IPS-20b (cell line): Measurements from ENCODE around the gene RHBDL2.
A peak's percentile ranks its signal among the peaks of the same experiment; 100 is the strongest.

Experiments used
- H3K27ac ChIP-seq: one replicate; pipeline ENCODE4 v1.5.1; 2013; ENCODE audit warnings: low read length
- H3K27me3 ChIP-seq: 2 replicates; pipeline ENCODE4 v1.6.1; 2013; ENCODE audit warnings: mild to moderate bottlenecking, low read length, inconsistent platforms; ENCODE audit not compliant: insufficient read depth
- H3K36me3 ChIP-seq: 2 replicates; pipeline ENCODE4 v1.6.1; 2013; ENCODE audit warnings: low read depth, mild to moderate bottlenecking, inconsistent platforms, low read length, moderate library complexity; ENCODE audit not compliant: insufficient read depth
- H3K4me1 ChIP-seq: 2 replicates; pipeline ENCODE4 v1.6.1; 2013; ENCODE audit warnings: mild to moderate bottlenecking, control low read depth, inconsistent platforms, low read length, moderate library complexity; ENCODE audit not compliant: insufficient read depth
- H3K4me3 ChIP-seq: 2 replicates; pipeline ENCODE4 v1.5.1; 2013; ENCODE audit warnings: mild to moderate bottlenecking, low read length, inconsistent platforms
- H3K9ac ChIP-seq: 2 replicates; pipeline ENCODE4 v1.6.1; 2013; ENCODE audit warnings: low read depth, mild to moderate bottlenecking, inconsistent platforms, low read length, moderate library complexity
- H3K9me3 ChIP-seq: 2 replicates; pipeline ENCODE4 v1.6.1; 2013; ENCODE audit warnings: mild to moderate bottlenecking, low read depth, low read length, inconsistent platforms; ENCODE audit not compliant: insufficient read depth

The RHBDL2 gene

DNA sequence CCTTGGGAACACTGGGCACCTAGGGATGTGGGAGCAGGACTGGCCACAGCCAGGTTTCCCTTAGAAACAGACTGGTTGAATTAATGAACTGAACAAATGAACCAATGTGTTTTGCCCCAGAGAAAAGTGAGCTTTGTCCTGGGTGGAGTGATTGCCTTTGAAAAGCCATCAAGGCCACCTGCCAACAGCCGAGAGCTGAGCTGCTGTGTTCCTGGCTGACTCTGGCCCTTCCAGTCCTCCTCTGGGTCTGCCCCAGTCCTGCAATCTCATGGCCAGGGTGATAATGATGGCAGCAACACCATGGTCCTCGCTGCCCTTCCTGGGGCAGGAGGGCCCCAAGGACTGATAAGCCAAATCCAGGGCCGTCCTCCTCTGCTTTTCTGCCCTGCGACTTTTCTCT is 42.1 kb downstream of the RHBDL2 start:
- Histone ChIP-seq H3K4me3 (no peak overlapping the region), H3K36me3 (no peaks in the 10 kb centered on the region), H3K27ac (no peak overlapping the region), H3K9ac (no peak overlapping the region), H3K9me3 (no peaks in the 10 kb centered on the region), H3K4me1 (no peaks in the 10 kb centered on the region), H3K27me3 (no peaks in the 10 kb centered on the region)

DNA sequence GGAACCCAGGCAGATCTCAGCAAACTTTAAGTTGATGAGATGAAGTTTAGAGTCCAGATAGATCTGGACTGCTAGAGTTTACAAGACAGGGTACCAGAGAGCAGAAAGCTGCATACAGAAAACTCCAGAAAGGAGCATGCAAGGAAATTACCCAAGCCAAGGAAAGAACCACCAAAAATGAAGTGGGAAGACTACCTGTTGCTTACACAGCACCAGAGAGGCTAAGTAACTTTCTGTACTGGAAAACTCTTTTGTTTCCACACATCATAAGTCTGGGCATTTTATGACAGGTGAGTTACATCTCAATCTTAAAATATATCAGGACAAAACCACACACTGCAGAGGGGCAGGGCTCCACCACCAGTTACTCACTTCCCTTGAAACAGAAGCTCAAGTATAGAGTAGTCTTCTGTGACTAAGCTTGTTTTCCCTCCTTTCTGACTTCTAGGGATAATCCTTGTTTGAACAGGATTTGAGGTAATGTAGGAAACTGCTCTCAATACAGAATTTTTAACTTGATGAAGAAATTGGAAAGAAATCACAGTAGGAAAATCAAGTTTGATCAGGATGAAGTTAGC is 42.9 kb downstream of the RHBDL2 start:
- H3K9me3 ChIP-seq: no peaks in the 10 kb centered on the region
- H3K4me3 ChIP-seq: no peak overlapping the region
- no peaks in the 10 kb centered on the region for H3K27me3 ChIP-seq
- no peak overlapping the region for H3K9ac ChIP-seq
- H3K36me3 ChIP-seq: no peaks in the 10 kb centered on the region
- no peaks in the 10 kb centered on the region for H3K4me1 ChIP-seq
- no peak overlapping the region for H3K27ac ChIP-seq

DNA sequence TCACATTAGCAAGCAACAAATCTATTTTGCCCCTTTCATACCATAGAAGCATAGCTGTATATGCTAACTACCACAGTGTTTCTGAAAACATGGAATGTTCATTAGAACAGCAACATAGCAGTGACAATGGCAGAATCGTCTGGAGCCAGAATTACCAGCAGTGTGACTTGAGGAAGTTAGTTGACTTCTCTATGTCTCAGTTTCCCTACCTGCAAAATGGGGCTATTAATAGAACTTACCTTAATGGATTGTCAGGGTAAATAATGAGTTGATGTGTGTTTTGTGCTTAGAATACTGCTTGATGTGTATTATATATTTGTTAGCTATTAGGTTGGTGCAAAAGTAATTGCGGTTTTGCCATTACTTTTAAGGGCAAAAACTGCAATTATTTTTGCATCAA is 45.5 kb downstream of the RHBDL2 start:
- H3K4me1 ChIP-seq: no peaks in the 10 kb centered on the region
- no peak overlapping the region for H3K9ac ChIP-seq
- H3K36me3 ChIP-seq: no peaks in the 10 kb centered on the region
- H3K4me3 ChIP-seq: no peak overlapping the region
- no peak overlapping the region for H3K27ac ChIP-seq
- H3K27me3 ChIP-seq: no peaks in the 10 kb centered on the region
- no peaks in the 10 kb centered on the region for H3K9me3 ChIP-seq

DNA sequence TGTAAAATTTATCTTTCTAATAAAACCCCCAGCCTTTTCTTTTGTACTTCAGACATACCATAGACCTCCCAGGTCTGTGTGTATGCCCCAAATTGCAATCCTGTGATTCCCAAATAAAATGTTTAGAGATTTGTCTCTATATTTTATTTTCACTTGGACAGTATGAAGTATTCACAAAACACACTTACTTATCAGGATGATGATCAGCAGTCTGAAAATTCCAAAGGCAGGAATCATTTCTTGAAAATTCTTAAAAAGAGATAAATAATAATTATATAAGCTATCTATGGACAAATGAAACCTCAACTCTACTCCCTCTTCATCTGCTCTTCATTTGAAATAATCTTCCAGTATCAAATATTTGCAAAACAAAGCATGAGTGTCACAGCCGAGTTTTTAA is 48.7 kb downstream of the RHBDL2 start:
- no peaks in the 10 kb centered on the region for H3K27me3 ChIP-seq
- H3K4me3 ChIP-seq: no peak overlapping the region
- no peak overlapping the region for H3K27ac ChIP-seq
- H3K36me3 ChIP-seq: no peaks in the 10 kb centered on the region
- H3K4me1 ChIP-seq: no peaks in the 10 kb centered on the region; the same call in 1 of the 2 replicates
- no peak overlapping the region for H3K9ac ChIP-seq
- H3K9me3 ChIP-seq: no peaks in the 10 kb centered on the region

DNA sequence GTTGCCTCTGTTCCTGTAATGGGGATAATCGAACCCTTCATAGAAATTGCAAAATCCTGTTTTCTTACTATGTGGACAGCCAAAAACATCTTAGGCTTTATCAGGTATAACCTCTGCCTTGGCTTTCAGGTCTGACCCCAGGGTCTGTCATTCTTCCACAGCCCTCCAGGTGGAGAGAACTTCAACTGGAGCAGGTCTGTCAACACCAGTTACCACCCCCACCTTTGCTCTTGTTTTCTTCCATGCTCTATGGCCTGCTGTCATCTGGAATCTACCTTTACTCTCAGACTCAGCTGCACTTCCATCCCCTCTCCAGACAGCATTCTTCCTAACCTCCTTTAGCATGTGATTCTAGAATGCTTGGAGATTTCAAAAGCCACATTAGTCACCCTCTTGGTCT is 49.9 kb downstream of the RHBDL2 start:
- H3K27ac ChIP-seq: no peak overlapping the region
- no peak overlapping the region for H3K4me3 ChIP-seq
- no peaks in the 10 kb centered on the region for H3K36me3 ChIP-seq
- no peaks in the 10 kb centered on the region for H3K9me3 ChIP-seq
- no peaks in the 10 kb centered on the region; the same call in 1 of the 2 replicates for H3K4me1 ChIP-seq
- no peaks in the 10 kb centered on the region for H3K27me3 ChIP-seq
- H3K9ac ChIP-seq: no peak overlapping the region

DNA sequence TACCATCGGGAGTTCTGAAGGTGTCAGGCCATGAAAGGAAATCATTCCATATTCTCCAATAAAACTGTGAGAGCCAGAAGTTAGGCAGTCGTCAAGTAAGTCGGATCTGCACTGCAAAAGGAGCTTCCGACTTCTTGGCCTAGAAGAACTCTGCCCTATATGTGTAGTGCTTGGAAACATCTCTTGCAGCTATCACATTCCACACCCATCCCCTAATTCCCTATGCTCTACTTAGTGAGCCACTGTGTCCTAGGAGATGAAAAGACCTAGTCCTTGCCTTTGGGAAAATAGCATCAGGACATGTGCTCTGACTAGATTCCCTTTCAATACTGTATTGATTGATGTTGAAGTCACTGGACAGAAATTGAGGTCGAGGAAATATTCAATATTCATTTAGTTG is 52.0 kb downstream of the RHBDL2 start:
- no peak overlapping the region for H3K27ac ChIP-seq
- no peaks in the 10 kb centered on the region for H3K9me3 ChIP-seq
- H3K4me1 ChIP-seq: peaks cover 3% of the 10 kb centered on the region; the same call in 1 of the 2 replicates
- no peak overlapping the region for H3K9ac ChIP-seq
- no peaks in the 10 kb centered on the region for H3K36me3 ChIP-seq
- H3K27me3 ChIP-seq: no peaks in the 10 kb centered on the region
- no peak overlapping the region for H3K4me3 ChIP-seq

DNA sequence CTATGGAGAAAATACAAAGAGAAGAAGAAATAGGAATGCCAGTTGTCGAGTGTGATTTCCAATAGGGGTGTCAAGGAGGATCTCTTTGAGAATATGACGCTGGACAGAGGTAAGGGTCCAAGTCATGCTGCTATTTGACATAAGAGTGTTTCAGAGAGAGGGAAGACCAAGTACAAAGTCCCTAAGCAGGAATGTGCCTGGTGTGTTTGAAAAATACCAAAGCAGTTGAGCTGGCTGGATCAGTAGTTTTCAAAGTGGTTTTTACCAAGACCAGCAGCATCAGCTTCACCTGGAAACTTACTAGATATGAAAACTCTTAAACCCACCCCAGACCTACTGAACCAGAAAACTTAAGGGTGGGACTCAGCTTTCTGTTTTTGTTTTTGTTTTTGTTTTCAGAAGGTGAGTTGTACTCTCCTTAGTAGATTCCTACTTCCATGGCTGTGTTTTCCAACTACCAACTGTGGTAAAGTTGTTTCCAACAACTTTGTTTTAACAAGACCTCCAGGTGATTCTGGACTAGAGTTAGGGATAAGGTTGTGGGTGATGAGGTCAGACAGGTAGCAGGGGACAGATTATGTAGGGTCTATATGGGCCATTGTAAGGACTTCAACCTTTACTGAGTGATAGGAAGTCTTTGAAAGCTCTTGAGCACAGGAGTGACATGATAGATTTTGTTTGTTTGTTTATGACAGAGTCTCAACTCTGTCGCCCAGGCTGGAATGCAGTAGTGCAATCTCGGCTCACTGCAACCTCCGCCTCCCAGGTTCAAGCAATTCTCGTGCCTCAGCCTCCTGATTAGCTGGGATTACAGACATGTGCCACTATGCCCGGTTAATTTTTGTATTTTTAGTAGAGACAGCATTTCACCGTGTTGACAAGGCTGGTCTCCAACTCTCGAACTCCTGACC is 53.0 kb downstream of the RHBDL2 start:
- Histone ChIP-seq H3K9me3 (no peaks in the 10 kb centered on the region), H3K36me3 (no peaks in the 10 kb centered on the region), H3K4me1 (peaks cover 3% of the 10 kb centered on the region; the same call in 1 of the 2 replicates), H3K27me3 (no peaks in the 10 kb centered on the region), H3K9ac (no peak overlapping the region), H3K27ac (no peak overlapping the region), H3K4me3 (no peak overlapping the region)

DNA sequence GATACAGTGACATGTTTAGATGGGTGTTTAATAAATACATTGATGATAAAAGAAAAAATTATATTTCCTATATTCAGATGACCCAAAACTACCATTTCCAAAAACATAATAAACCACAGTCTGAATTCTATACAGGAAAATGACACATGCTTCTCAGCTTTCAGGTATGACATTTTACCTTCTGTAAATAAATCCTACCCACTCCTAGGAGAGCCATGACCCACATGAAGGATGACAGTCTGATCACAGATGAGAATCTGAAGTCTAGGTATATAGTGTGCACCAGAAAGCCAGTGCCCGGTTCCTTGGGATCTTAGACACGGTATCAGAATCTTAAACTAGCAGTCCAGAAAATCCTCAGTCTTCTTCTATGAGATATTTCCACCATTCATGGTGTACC is 56.5 kb downstream of the RHBDL2 start:
- H3K9me3 ChIP-seq: no peaks in the 10 kb centered on the region
- no peak overlapping the region for H3K27ac ChIP-seq
- H3K4me1 ChIP-seq: peaks cover 3% of the 10 kb centered on the region; the same call in 1 of the 2 replicates
- H3K4me3 ChIP-seq: no peak overlapping the region
- no peak overlapping the region for H3K9ac ChIP-seq
- no peaks in the 10 kb centered on the region for H3K27me3 ChIP-seq
- no peaks in the 10 kb centered on the region for H3K36me3 ChIP-seq

DNA sequence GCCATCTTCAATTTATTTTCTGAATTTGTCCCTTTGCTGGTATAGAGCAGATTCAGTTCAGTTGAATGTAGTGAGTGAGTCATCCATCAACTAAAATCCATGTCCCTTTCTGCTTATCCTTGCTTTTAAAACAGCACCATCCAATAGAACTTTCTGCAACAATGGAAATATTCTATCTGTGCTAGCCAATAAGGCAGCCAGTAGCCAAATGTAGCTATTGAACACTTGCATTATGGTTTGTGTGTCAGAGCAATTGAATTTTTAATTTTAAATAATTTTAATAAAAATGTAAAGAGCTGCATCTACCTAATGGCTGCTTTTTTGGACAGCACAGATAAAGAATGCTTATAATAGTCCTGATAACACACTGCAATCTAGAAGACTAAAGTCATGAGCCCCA is 60.1 kb downstream of the RHBDL2 start, which contains the start of gene GJA9:
TSS of gene GJA9 (minus strand) at position 101 of the 400 bp plus-strand sequence. CDS start 5,489 bp downstream, outside the sequence.
- H3K9me3 ChIP-seq: no peaks in the 10 kb centered on the region
- H3K36me3 ChIP-seq: no peaks in the 10 kb centered on the region
- H3K4me1 ChIP-seq: 0 out of 2 replicates have a peak, but pooled peaks cover 1% of the 10 kb centered on the region
- H3K4me3 ChIP-seq: no peak within 1 kb of the TSS
- no peaks in the 10 kb centered on the region for H3K27me3 ChIP-seq
- H3K9ac ChIP-seq: no peak within 1 kb of the TSS
- no peak within 1 kb of the TSS for H3K27ac ChIP-seq

DNA sequence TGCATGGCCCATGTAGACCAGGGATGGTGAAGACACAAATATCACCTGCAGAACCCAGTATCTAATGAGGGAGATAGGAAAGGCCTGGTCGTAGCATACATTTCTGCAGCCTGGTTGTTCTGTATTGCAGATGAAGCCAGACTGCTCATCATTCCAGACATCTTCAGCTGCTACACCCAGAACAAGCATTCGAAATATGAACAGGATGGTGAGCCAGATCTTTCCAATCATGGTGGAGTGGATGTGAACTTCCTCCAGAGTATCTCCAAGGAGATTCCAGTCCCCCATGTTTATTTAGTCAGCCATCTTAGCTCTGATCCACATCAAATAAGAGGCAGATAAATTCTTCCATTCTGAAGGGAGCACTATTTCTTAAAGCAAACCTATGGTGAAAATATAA is 65.8 kb downstream of the RHBDL2 start:
- Histone ChIP-seq H3K36me3 (no peaks in the 10 kb centered on the region), H3K9ac (no peak overlapping the region), H3K4me1 (no peaks in the 10 kb centered on the region), H3K27ac (no peak overlapping the region), H3K9me3 (no peaks in the 10 kb centered on the region), H3K27me3 (no peaks in the 10 kb centered on the region), H3K4me3 (no peak overlapping the region)

DNA sequence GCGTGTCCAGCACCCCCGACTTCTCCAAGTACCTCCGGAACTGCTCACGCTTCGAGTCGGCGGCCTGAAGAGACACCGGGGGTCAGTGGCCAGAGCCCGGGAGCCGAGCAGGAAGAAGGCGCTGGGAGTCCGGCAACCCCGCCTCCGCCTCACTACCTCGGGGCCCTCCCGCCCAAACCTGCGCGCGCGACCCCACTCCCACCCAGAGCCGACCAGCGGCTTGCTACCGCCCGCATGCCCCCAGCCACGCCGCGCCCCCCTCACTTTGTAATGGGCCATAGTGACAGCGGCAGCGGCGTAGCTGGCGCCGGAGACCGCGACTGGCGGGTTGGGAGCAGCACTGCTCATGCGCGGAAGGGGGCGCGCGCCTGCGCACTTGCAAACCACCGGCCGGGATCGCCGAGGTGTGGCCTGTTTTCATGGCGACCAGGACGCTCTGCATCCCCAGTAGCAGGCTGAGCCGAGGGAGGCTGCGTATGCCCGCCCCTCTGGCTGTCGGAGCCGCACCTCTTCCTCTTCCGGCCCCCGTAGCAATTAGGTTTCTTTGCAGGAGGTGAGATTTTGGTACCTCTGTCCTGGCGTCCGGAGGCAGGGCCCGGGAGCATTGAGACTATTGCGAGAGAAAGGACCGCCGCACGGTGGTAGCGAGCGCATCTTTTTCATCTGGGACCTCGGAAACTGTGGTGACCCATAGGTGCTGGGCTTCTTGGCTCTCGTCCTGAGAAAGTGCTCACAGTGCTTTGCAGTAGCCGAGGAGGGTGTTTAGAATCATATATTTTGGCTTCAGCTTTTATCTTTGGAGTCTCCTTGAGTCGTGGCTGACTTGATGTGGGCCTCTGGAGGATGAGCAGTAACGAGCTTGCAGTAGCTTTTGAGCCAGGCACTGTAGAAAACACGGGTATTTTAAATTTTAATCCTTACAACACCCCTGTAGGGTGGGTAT is 68.3 kb downstream of the RHBDL2 start, which contains the start of gene MYCBP:
TSS of gene MYCBP (minus strand) at position 322 of the 943 bp plus-strand sequence. CDS start at position 279, 43 bp downstream.
- Histone ChIP-seq H3K9ac (peak within 1 kb of the TSS; percentile 87; the same call in 1 of the 2 replicates), H3K36me3 (no peaks in the 10 kb centered on the region), H3K4me1 (no peaks in the 10 kb centered on the region), H3K9me3 (no peaks in the 10 kb centered on the region), H3K27me3 (no peaks in the 10 kb centered on the region), H3K4me3 (peak within 1 kb of the TSS; percentile 92), H3K27ac (peak within 1 kb of the TSS; percentile 4)
